ENCODE measurements around the gene MYH9.

DNA sequence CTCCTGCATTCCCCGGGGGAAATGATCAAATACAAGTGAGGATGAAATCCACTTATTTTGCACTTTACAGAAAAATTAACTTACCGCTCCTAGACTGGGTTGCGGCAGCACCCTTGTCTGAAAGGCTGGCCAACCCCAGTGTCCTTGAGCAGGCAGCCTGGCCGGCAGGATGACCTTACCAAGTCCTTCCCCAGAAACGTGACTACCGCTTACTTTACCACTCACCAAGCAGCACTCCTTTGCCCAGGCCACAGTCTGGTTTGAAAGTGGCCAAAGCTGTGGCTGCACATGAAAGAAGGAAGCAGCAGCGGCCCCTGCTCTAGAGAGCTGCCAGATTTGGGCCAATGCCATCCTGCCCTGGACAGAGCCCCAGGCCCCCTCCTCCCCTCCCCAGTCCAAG is 20.3 kb downstream of the MYH9 start:
- no peak for TF ChIP-seq POLR2A (IDR thresholded peaks at IDR 0.05; ENCODE audit: borderline replicate concordance, extremely low read depth, insufficient read depth, insufficient read length)
- no peak for TF ChIP-seq SIN3A (IDR thresholded peaks at IDR 0.05; ENCODE audit: low read depth)
- TF ChIP-seq, protein P1, sequence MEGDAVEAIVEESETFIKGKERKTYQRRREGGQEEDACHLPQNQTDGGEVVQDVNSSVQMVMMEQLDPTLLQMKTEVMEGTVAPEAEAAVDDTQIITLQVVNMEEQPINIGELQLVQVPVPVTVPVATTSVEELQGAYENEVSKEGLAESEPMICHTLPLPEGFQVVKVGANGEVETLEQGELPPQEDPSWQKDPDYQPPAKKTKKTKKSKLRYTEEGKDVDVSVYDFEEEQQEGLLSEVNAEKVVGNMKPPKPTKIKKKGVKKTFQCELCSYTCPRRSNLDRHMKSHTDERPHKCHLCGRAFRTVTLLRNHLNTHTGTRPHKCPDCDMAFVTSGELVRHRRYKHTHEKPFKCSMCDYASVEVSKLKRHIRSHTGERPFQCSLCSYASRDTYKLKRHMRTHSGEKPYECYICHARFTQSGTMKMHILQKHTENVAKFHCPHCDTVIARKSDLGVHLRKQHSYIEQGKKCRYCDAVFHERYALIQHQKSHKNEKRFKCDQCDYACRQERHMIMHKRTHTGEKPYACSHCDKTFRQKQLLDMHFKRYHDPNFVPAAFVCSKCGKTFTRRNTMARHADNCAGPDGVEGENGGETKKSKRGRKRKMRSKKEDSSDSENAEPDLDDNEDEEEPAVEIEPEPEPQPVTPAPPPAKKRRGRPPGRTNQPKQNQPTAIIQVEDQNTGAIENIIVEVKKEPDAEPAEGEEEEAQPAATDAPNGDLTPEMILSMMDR (IDR thresholded peaks at IDR 0.05 in 2 of 3, conservative IDR thresholded peaks at IDR 0.05 in 1 of 3; ENCODE audit: borderline replicate concordance in 1 of 3, insufficient read depth in 1 of 3, low read depth in 2 of 3, low read length in 2 of 3): no peak
- no peak for TF ChIP-seq EZH2phosphoT487 (IDR thresholded peaks at IDR 0.05; ENCODE audit: borderline replicate concordance)
- TF ChIP-seq, protein P2, sequence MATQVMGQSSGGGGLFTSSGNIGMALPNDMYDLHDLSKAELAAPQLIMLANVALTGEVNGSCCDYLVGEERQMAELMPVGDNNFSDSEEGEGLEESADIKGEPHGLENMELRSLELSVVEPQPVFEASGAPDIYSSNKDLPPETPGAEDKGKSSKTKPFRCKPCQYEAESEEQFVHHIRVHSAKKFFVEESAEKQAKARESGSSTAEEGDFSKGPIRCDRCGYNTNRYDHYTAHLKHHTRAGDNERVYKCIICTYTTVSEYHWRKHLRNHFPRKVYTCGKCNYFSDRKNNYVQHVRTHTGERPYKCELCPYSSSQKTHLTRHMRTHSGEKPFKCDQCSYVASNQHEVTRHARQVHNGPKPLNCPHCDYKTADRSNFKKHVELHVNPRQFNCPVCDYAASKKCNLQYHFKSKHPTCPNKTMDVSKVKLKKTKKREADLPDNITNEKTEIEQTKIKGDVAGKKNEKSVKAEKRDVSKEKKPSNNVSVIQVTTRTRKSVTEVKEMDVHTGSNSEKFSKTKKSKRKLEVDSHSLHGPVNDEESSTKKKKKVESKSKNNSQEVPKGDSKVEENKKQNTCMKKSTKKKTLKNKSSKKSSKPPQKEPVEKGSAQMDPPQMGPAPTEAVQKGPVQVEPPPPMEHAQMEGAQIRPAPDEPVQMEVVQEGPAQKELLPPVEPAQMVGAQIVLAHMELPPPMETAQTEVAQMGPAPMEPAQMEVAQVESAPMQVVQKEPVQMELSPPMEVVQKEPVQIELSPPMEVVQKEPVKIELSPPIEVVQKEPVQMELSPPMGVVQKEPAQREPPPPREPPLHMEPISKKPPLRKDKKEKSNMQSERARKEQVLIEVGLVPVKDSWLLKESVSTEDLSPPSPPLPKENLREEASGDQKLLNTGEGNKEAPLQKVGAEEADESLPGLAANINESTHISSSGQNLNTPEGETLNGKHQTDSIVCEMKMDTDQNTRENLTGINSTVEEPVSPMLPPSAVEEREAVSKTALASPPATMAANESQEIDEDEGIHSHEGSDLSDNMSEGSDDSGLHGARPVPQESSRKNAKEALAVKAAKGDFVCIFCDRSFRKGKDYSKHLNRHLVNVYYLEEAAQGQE (IDR thresholded peaks at IDR 0.05; ENCODE audit: low read depth): no peak
- no peak for TF ChIP-seq EZH2 (IDR thresholded peaks at IDR 0.05)
- no peak for TF ChIP-seq ELF1 (IDR thresholded peaks at IDR 0.05; ENCODE audit: borderline replicate concordance, low read depth)
- TF ChIP-seq FOSL1 (IDR thresholded peaks at IDR 0.05; ENCODE audit: low read depth): no peak
- no peak for TF ChIP-seq SP1 (IDR thresholded peaks at IDR 0.05; ENCODE audit: low read depth)
- no peak for TF ChIP-seq YY1 (IDR thresholded peaks at IDR 0.05; ENCODE audit: extremely low read depth, insufficient replicate concordance, low read depth, low read length)
- TF ChIP-seq, protein P3, sequence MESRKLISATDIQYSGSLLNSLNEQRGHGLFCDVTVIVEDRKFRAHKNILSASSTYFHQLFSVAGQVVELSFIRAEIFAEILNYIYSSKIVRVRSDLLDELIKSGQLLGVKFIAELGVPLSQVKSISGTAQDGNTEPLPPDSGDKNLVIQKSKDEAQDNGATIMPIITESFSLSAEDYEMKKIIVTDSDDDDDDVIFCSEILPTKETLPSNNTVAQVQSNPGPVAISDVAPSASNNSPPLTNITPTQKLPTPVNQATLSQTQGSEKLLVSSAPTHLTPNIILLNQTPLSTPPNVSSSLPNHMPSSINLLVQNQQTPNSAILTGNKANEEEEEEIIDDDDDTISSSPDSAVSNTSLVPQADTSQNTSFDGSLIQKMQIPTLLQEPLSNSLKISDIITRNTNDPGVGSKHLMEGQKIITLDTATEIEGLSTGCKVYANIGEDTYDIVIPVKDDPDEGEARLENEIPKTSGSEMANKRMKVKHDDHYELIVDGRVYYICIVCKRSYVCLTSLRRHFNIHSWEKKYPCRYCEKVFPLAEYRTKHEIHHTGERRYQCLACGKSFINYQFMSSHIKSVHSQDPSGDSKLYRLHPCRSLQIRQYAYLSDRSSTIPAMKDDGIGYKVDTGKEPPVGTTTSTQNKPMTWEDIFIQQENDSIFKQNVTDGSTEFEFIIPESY (IDR thresholded peaks at IDR 0.05; ENCODE audit: extremely low read depth, insufficient replicate concordance, low read length): no peak
- no peak for TF ChIP-seq RAD21 (IDR thresholded peaks at IDR 0.05; ENCODE audit: low read depth)

Measured in HCT116 (cell line).